Gastroesophageal sphincter (tissue), 4 donors: Measurements from ENCODE around the gene EPHA8. TPM values are rescaled to one million over a fixed set of nuclear protein-coding genes. Genes with fewer than 3 reads are reported as not detected.

ENCODE experiments used
- ATAC-seq: fragments of 150-250 bp; one replicate; pipeline ENCODE4 v1.9.1; 2016; ENCODE audit warnings: mild to moderate bottlenecking, moderate library complexity
- H3K27ac ChIP-seq, 4 donors: fragments of 200-600 bp; sonication (generic) in 3 of 4; 1 replicate in 3 of 4; 2 replicates in 1 of 4; pipeline ENCODE4 v1.5.1; 2016 to 2019
- H3K27me3 ChIP-seq: fragments of 200-600 bp; sonication (generic); one replicate; pipeline ENCODE4 v1.5.1; 2019
- H3K36me3 ChIP-seq, 2 donors: fragments of 200-600 bp; sonication (generic); one replicate each; pipeline ENCODE4 v1.5.1; 2019; ENCODE audit warnings: control low read depth in 1 of 2
- H3K4me1 ChIP-seq, 3 donors: fragments of 200-600 bp; sonication (generic); 1 replicate in 2 of 3; 2 replicates in 1 of 3; pipeline ENCODE4 v1.5.1; 2016 to 2019; ENCODE audit warnings: control low read depth in 2 of 3
- H3K4me3 ChIP-seq, 2 donors: fragments of 200-600 bp; sonication (generic); one replicate each; pipeline ENCODE4 v1.5.1; 2019; ENCODE audit warnings: mild to moderate bottlenecking in 1 of 2, moderate library complexity in 1 of 2
- H3K9me3 ChIP-seq, 3 donors: fragments of 200-600 bp; sonication (generic); one replicate each; pipeline ENCODE4 v1.5.1; 2017 to 2019; ENCODE audit warnings: control low read depth in 2 of 3
- EP300 ChIP-seq: sonication (generic); formaldehyde crosslinking; IDR thresholded peaks from one replicate; pipeline ENCODE4 v1.6.1; 2017; ENCODE audit warnings: antibody characterized with exemption, mild to moderate bottlenecking
- POLR2A ChIP-seq, 2 donors: fragments of 450-650 bp; IDR thresholded peaks; one replicate each; pipeline ENCODE4 v1.6.1; 2017; ENCODE audit warnings: antibody characterized with exemption in 2 of 2, mild to moderate bottlenecking in 2 of 2, moderate library complexity in 1 of 2
- POLR2AphosphoS5 ChIP-seq: sonication (generic); formaldehyde crosslinking; IDR thresholded peaks from one replicate; pipeline ENCODE4 v1.6.1; 2017; ENCODE audit warnings: antibody characterized with exemption
- WGBS, 2 donors: methylation state at CpG; one replicate each; pipeline ENCODE4 v1.1.5; 2018; ENCODE audit warnings: low coverage in 1 of 2; 5-methylcytosine and 5-hydroxymethylcytosine counted together
- total RNA-seq, 4 donors: library from RNA; depleted of rRNA; stranded (reverse); fragments of >200 nt; gene quantifications; one replicate each; pipeline ENCODE4 v1.1.0, GENCODE V29; 2016
- TF ChIP-seq, protein P1 (sequence below), 4 experiments: fragments of 200-600 bp in 2 of 4; fragments of 450-650 bp in 2 of 4; sonication (generic) in 1 of 4; IDR thresholded peaks; one replicate each; pipeline ENCODE4 v1.5.1; 2017 to 2019; ENCODE audit warnings: antibody characterized with exemption in 4 of 4, mild to moderate bottlenecking in 2 of 4, moderate library complexity in 2 of 4

Gene EPHA8
- total RNA-seq, 4 donors from 2014 or later: 0.08 to 0.37 (median 0.13) TPM; not detected in 1

DNA sequence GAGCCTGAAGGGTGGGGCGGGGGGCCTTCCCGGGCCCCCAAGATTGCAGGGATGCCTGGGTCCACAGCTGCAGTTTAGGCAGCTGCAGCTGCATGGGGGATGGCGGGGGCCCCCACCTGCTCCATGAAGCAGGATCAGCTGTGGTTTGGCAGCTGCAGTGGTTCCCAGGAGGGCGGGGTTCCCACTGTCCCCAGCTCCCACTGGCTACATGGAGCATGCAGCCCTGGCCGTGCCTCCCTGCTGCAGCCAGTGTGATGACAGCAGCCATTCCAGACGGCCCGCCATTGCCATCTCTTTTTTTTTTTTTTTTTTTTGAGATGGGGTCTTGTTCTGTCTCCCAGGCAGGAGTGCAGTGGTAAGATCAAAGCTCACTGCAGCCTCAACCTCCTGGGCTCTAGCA, 72.1 kb downstream of the EPHA8 start:
- Histone ChIP-seq H3K27me3 (peaks cover 71% of the 10 kb centered on the region), H3K27ac (no peak overlapping the region), H3K4me1 (no peaks in the 10 kb centered on the region), H3K4me3 (no peak overlapping the region), H3K36me3 (no peaks in the 10 kb centered on the region), H3K9me3 (no peaks in the 10 kb centered on the region)
- 24 to 63% methylated on average over 2 to 4 of the region's 7 CpGs for WGBS, 2 donors
- ATAC-seq: no peak
- TF ChIP-seq, protein P1, sequence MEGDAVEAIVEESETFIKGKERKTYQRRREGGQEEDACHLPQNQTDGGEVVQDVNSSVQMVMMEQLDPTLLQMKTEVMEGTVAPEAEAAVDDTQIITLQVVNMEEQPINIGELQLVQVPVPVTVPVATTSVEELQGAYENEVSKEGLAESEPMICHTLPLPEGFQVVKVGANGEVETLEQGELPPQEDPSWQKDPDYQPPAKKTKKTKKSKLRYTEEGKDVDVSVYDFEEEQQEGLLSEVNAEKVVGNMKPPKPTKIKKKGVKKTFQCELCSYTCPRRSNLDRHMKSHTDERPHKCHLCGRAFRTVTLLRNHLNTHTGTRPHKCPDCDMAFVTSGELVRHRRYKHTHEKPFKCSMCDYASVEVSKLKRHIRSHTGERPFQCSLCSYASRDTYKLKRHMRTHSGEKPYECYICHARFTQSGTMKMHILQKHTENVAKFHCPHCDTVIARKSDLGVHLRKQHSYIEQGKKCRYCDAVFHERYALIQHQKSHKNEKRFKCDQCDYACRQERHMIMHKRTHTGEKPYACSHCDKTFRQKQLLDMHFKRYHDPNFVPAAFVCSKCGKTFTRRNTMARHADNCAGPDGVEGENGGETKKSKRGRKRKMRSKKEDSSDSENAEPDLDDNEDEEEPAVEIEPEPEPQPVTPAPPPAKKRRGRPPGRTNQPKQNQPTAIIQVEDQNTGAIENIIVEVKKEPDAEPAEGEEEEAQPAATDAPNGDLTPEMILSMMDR (IDR thresholded peaks at IDR 0.05): no peak
- TF ChIP-seq POLR2AphosphoS5: no peak
- TF ChIP-seq POLR2A (IDR thresholded peaks at IDR 0.05): no peak
- TF ChIP-seq EP300: no peak

DNA sequence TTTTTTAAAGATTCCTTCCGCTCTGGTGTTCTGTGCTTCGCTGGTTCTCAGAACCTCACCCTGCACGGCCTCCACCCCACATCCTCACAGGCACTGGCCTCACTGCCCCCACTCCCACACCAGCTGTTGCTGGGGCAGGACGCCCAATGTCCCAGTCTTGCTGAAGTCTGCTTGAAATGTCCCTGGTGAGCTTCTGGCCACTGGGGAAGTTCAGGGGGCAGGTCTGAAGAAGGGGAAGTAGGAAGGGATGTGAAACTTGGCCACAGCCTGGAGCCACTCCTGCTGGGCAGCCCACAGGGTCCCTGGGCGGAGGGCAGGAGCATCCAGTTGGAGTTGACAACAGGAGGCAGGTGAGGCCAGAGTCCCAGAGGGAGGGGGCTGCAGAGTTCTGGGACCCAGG, 73.1 kb downstream of the EPHA8 start, which contains the start of gene C1QA:
C1QA (plus strand) TSS at position 276 of the 400 bp plus-strand sequence. CDS start 989 bp downstream, outside the sequence.
- Histone ChIP-seq H3K4me1 (no peaks in the 10 kb centered on the region), H3K36me3 (no peaks in the 10 kb centered on the region), H3K27me3 (peaks cover 79% of the 10 kb centered on the region), H3K4me3 (peak within 1 kb of the TSS in 1 of 2 donors; percentile 38), H3K9me3 (no peaks in the 10 kb centered on the region), H3K27ac (peak within 1 kb of the TSS in 1 of 4 donors; percentile 19)
- peak; percentile 78 for ATAC-seq
- peak in 1 of 2 donors; percentile 24 for TF ChIP-seq POLR2A (IDR thresholded peaks at IDR 0.05)
- no peak for TF ChIP-seq EP300
- WGBS, 2 donors: 24 to 26% methylated on average over 3 of the region's 5 CpGs

DNA sequence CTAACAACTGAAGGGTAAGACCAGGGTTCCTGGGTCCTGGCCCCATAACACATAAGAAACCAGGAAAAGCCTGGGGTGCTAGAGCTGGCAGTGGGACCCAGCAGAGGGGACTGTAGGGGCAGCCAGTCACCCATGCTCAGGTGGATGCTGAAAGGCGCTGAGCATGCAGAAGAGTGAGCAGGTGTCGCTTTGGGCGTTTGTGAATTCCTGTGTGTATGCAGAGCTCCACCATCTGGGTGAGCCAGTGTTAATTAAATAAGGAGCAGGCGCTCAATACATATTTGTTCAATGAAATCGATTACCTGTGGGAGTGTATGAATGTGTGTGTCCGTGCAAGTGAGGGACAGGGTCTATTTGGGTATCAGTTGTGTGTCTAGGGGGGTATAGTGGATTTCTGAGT, 73.6 kb downstream of the EPHA8 start:
- Histone ChIP-seq H3K4me1 (peaks cover 0 to 5% (median 0%) of the 10 kb centered on the region in 3 donors), H3K27me3 (peaks cover 85% of the 10 kb centered on the region), H3K27ac (peak overlapping the region in 1 of 4 donors; percentile 14), H3K9me3 (no peaks in the 10 kb centered on the region), H3K36me3 (no peaks in the 10 kb centered on the region), H3K4me3 (peak overlapping the region in 1 of 2 donors; percentile 38)
- TF ChIP-seq, protein P1 (IDR thresholded peaks at IDR 0.05): no peak
- no peak for TF ChIP-seq POLR2A (IDR thresholded peaks at IDR 0.05)
- TF ChIP-seq POLR2AphosphoS5: no peak
- TF ChIP-seq EP300: no peak
- no peak for ATAC-seq
- 81 to 88% methylated on average over 3 to 6 of the region's 6 CpGs for WGBS, 2 donors

DNA sequence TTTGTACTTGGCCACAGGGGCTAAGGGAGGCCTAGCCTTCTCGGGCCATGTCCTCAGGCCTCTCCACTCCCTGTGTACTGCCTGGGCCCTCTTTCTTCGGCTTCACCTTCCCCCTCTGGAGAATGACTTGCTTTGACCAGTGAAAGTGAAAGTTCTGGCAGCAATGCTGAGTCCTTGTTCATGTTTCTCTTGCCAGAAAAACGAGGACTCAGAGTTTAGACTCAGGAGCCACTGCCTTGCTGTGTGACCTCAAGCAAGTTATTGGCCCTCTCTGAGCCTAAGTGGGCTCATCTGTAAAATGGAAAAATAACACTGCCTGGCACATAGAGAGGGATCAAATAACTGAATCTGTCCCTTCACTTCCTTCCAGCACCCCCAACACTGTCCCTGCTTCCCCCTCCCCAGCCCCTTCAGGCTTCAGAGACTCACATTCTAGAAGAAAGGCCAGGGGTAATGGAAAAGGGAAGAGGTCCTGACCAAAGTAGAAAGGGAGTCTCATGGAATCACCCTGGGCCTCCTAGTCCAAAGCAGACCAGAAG, 74.7 kb downstream of the EPHA8 start:
- WGBS, 2 donors: 83% methylated on average over 1 of the region's 3 CpGs; no CpG with 5 or more reads in 1 of the 2 donors
- Histone ChIP-seq H3K27ac (peak overlapping the region in 1 of 4 donors; percentile 19), H3K4me3 (peak overlapping the region in 1 of 2 donors; percentile 38), H3K4me1 (peaks cover 0 to 10% (median 0%) of the 10 kb centered on the region in 3 donors), H3K36me3 (no peaks in the 10 kb centered on the region), H3K27me3 (peaks cover 85% of the 10 kb centered on the region), H3K9me3 (no peaks in the 10 kb centered on the region)
- TF ChIP-seq EP300 (no peak), POLR2A (IDR thresholded peaks at IDR 0.05) (no peak), POLR2AphosphoS5 (no peak)
- TF ChIP-seq, protein P1 (IDR thresholded peaks at IDR 0.05): no peak
- no peak for ATAC-seq

DNA sequence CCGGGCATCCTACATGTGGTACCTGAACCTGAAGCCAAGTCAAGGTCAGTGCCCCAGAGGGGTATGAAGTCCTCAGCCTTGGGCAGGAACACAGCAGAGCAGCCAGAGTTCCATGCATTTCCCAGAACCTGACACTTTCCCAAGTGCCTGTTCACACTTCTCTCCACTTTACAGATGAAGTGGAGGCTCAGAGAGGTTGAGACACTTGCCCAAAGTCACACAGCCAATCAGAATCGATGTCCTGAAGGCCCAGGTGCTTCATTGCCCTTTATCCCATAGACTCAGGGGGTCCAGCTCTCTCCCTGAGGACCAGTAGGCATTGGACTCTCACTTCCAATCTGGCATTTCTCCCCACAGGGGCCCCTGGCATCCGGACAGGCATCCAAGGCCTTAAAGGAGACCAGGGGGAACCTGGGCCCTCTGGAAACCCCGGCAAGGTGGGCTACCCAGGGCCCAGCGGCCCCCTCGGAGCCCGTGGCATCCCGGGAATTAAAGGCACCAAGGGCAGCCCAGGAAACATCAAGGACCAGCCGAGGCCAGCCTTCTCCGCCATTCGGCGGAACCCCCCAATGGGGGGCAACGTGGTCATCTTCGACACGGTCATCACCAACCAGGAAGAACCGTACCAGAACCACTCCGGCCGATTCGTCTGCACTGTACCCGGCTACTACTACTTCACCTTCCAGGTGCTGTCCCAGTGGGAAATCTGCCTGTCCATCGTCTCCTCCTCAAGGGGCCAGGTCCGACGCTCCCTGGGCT, 75.4 kb downstream of the EPHA8 start:
- Histone ChIP-seq H3K4me1 (peaks cover 0 to 10% (median 0%) of the 10 kb centered on the region in 3 donors), H3K36me3 (no peaks in the 10 kb centered on the region), H3K9me3 (no peaks in the 10 kb centered on the region), H3K27me3 (peaks cover 88% of the 10 kb centered on the region), H3K4me3 (peak overlapping the region in 1 of 2 donors; percentile 38), H3K27ac (no peak overlapping the region)
- TF ChIP-seq EP300 (no peak), POLR2A (IDR thresholded peaks at IDR 0.05) (no peak), POLR2AphosphoS5 (no peak)
- TF ChIP-seq, protein P1 (IDR thresholded peaks at IDR 0.05): no peak
- no peak for ATAC-seq
- WGBS, 2 donors: 60 to 83% methylated on average over 2 of the region's 23 CpGs
